KG1 (cell line): ENCODE measurements around the gene IRAK2.
A peak's percentile ranks its signal among the peaks of the same experiment; 100 is the strongest.

Experiments used
- DNase-seq: peaks from one replicate; lab custom pipeline; 2025; lab: John Stamatoyannopoulos, UW

Gene IRAK2

GRCh38 chr3:10189557-10190354 lies 25.0 kb downstream of the IRAK2 start:
- DNase-seq: peak; percentile 58

- no peak for DNase-seq
These were observed 28.4 kb downstream of the IRAK2 start for GRCh38 chr3:10192953-10193691.

DNA sequence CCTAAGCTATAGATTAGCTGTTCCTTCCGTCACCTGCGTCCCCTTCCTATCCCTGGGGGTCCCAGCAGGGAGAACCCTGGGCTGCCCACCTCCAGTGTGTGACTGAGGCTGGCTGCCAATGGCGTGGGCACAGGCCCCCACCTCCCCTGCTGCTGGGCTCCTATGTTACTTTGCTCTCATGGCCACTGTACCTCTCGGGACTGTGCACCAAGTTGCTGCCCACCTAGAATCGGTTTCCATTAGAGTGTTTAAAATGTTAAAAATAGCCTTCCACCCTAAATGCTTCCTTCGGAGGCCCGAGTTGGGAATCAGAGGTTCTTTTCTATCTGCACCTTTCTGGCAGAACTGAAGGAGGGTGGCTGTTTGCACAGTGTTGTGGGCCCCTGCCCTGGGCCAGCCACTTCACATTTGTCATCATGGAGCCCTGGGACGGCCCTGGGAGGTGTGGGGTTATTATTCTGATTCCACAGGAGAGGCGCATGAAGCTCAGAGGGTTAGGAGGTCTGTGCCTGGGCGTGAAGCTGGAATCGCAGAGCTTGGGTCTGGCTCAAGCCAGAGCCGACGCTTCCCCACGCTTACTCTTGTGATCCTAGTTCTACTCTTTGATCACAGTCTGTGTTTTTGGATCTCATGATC lies 29.1 kb downstream of the IRAK2 start:
- DNase-seq: no peak

GRCh38 chr3:10194328-10195071 lies 29.8 kb downstream of the IRAK2 start:
- no peak for DNase-seq

DNA sequence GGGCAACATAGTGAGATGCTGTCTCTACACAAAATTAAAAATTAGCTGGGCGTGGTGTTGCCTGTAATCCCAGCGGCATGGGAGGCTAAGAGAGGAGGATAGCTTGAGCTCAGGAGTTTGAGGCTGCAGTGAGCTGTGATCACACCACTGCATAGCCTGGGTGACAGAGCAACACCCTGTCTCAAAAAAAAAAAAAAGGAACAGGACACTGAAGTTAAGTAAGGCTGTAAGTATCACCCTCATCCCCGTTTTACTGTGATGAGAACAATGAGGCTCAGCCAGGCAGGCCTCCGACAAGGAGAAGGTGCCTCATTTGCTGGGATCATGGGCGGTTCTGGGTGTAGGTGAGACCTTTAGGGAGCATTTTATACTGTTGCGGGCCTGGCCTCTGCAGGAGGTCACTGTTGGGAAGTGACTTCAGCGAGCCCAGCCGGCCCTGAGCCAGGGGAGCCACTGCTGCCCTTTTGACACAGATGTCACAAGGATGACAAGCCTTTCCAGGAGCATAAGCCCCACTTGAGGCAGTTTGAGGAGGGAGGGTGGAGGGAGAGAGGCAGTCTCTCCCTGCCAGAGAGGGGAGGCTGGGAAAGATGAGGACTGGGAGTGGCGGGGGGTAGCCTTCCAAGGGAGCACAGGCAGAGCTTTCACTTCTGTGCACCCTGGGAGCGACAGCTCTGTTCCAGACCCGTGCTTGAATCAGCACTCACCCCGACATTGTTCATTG lies 30.8 kb downstream of the IRAK2 start:
- DNase-seq: no peak

GRCh38 chr3:10196389-10197052 lies 31.8 kb downstream of the IRAK2 start:
- no peak for DNase-seq

DNA sequence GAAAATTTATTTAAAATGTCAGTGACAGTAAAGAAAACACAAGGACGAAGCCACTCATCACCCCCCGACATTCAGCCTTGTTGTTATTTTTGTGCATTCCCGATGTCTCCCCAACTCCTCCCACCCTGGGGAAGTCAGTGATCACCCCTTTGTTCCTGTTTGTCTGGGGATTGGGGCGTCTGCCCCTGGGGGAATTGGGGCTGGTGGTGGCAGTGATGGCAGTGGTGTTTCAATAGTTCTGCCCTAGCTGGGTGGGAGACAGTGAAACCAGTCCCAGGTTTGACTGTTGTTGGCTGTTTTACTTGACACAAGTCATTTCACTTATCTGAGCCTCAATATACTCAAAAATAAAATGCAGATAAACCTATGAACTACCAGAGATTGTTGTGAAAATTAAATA lies 33.5 kb downstream of the IRAK2 start:
- DNase-seq: no peak

- peak; percentile 34 for DNase-seq
These were observed 34.3 kb downstream of the IRAK2 start for GRCh38 chr3:10198761-10199649.

GRCh38 chr3:10204921-10205320 lies 40.2 kb downstream of the IRAK2 start:
- no peak for DNase-seq

DNA sequence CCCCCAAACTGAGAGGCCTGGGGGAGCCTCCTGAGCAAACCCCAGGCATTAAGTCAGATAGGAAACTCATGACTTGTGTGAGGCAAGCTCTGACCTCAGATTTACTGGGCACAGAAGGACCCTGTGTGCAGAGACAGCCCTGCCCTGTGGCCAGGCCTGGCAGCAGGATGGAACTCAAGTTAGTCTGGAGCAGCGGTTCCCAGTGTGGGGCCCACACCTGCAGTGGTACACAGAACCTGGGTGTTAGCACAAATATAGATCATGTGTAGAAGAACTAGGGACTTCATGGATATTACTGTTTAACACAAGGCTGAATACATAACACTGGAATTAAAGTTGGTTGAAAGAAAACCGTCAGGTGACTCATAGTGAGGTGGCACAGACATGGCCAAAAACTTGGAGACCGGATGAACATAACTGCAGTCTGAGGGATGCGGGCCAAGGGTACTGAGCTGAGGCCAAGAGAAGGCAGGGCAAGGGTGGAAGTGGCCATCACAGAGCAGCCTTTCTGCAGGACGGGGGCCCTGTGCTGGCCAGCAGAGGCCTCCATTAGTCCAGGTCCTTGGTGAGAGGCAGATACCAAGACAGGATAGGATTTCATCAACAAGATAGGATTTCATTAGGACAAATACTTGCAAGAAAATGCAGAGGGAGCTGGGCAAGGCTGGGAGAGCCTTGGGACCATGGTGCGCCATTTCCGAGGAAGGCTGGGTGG lies 40.9 kb downstream of the IRAK2 start:
- no peak for DNase-seq

GRCh38 chr3:10206166-10206511 lies 41.4 kb downstream of the IRAK2 start:
- no peak for DNase-seq

DNA sequence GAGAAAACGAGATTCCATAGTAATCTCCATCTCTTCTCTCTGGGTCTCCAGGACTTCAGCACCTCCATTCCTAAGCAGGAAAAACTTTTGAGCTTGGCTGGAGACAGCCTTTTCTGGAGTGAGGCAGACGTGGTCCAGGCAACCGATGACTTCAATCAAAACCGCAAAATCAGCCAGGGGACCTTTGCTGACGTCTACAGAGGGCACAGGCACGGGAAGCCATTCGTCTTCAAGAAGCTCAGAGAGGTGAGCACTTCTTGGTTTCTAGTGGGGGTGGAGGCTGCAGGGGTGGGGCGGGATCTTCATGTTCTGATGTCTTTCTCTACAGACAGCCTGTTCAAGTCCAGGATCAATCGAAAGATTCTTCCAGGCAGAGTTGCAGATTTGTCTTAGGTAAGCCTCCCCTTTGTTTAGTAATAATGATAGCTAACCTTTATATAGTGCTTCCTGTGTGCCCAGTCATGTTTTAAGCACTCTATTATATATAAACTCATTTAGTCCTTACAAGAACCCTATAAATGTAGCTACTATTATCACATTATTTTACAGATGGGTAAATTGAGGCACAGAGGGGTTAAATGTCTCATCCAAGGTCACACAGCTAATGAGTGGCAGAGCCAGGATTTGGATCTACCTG lies 48.6 kb downstream of the IRAK2 start:
- no peak for DNase-seq

GRCh38 chr3:10215578-10216368 lies 51.1 kb downstream of the IRAK2 start:
- DNase-seq: no peak

DNA sequence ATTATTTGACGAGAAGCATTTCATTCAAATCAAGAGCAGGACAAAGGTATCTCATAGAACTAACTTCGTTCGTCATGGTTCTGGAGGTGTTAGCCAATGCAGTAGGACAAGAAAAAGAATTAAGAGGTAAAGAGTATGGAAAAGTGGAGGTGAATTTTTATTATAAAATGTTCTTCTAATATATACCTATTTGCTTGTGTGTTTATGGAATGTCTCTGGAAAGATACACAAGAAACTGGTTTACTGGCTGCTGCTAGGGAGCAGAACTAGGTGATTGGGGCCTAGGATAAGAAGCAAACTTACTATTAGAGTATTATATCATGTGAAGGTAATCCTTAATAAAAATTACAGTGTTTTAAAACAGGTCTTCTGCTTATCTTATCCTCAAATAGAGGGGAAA lies 52.6 kb downstream of the IRAK2 start:
- DNase-seq: no peak

- DNase-seq: no peak
These were observed 55.0 kb downstream of the IRAK2 start for GRCh38 chr3:10219737-10220136.

GRCh38 chr3:10223676-10224639 lies 59.2 kb downstream of the IRAK2 start:
- peak; percentile 54 for DNase-seq
